Germinal center (tissue), 1 donor: ENCODE data around the gene FAM72B.
"Not testable (repeated sequence)": the region's sequence is repeated elsewhere in the genome, so short reads cannot be mapped to it uniquely, and the experiment has no call there.

Experiments
- DNase-seq: peaks from one replicate; pipeline ENCODE4 v3.0.0; 2012; ENCODE audit warnings: mixed read lengths, low spot score

FAM72B gene

GRCh38 chr1:121184290-121185127 is at the start of gene FAM72B, which contains the start of gene SRGAP2C:
Gene FAM72B (minus strand): TSS chr1:121184340. CDS start chr1:121183489, 851 bp downstream.
Gene SRGAP2C (plus strand): TSS chr1:121184975. CDS start chr1:121187447, 2,472 bp downstream.
- not testable (repeated sequence) for DNase-seq

- DNase-seq: not testable (repeated sequence)
Measured at GRCh38 chr1:121232445-121233125, 48.4 kb upstream of the FAM72B start.

GRCh38 chr1:121230636-121231035 is 46.5 kb upstream of the FAM72B start:
- DNase-seq: not testable (repeated sequence)

- DNase-seq: not testable (repeated sequence)
Measured at GRCh38 chr1:121227544-121228330, 43.6 kb upstream of the FAM72B start.

GRCh38 chr1:121226925-121227324 is 42.8 kb upstream of the FAM72B start:
- DNase-seq: not testable (repeated sequence)

- DNase-seq: not testable (repeated sequence)
Measured at GRCh38 chr1:121226295-121226904, 42.3 kb upstream of the FAM72B start.

GRCh38 chr1:121224714-121225113 is 40.6 kb upstream of the FAM72B start:
- DNase-seq: not testable (repeated sequence)

GRCh38 chr1:121221770-121222169 is 37.6 kb upstream of the FAM72B start:
- DNase-seq: not testable (repeated sequence)

- not testable (repeated sequence) for DNase-seq
Measured at GRCh38 chr1:121216676-121217075, 32.5 kb upstream of the FAM72B start.

- not testable (repeated sequence) for DNase-seq
Measured at GRCh38 chr1:121215699-121216417, 31.7 kb upstream of the FAM72B start.

GRCh38 chr1:121214544-121215156 is 30.5 kb upstream of the FAM72B start:
- not testable (repeated sequence) for DNase-seq

- DNase-seq: not testable (repeated sequence)
Measured at GRCh38 chr1:121213491-121213890, 29.4 kb upstream of the FAM72B start.

GRCh38 chr1:121210778-121211177 is 26.6 kb upstream of the FAM72B start:
- DNase-seq: not testable (repeated sequence)

- not testable (repeated sequence) for DNase-seq
Measured at GRCh38 chr1:121208375-121208774, 24.2 kb upstream of the FAM72B start.

GRCh38 chr1:121207328-121207727 is 23.2 kb upstream of the FAM72B start:
- not testable (repeated sequence) for DNase-seq

- not testable (repeated sequence) for DNase-seq
Measured at GRCh38 chr1:121205786-121206711, 21.9 kb upstream of the FAM72B start.

GRCh38 chr1:121202986-121203385 is 18.8 kb upstream of the FAM72B start:
- DNase-seq: not testable (repeated sequence)

GRCh38 chr1:121200985-121201981 is 17.1 kb upstream of the FAM72B start:
- not testable (repeated sequence) for DNase-seq
